Endothelial cell of umbilical vein (primary cell): ENCODE data around the gene PLXNA3. TPM values are rescaled to one million over a fixed set of nuclear protein-coding genes. Genes with fewer than 3 reads are reported as not detected.

Experiments used
- BruUV-seq: library from RNA; stranded (reverse); fragments of 400-500 nt; replicated peaks from 2 replicates; lab custom pipeline; 2021; lab: Mats Ljungman, UMichigan
- CTCF ChIA-PET: fragments of 300-600, 350-600 bp; sonication (Branson Sonifier 250); formaldehyde crosslinking; loops from one replicate; lab custom pipeline; 2021; ENCODE audit warnings: antibody characterized with exemption, inconsistent platforms; lab: Charles Lee
- POLR2A ChIA-PET: fragments of 300-600, 350-600 bp; sonication (Branson Sonifier 250); formaldehyde crosslinking; loops from one replicate; lab custom pipeline; 2021; ENCODE audit warnings: antibody characterized with exemption, inconsistent platforms; lab: Charles Lee
- DNase-seq: peaks from one replicate; pipeline ENCODE4 v3.0.0-alpha.2; 2011; ENCODE audit warnings: low read depth, low spot score
- FAIRE-seq: peaks from 2 replicates; lab custom pipeline; 2011; peaks lifted over from hg19 to GRCh38; lab: Jason Lieb, UNC
- H2AFZ ChIP-seq: 2 replicates; pipeline ENCODE4 v1.6.0; 2012; ENCODE audit warnings: low read depth, low read length, control low read depth, inconsistent platforms
- H3K27ac ChIP-seq: 2 replicates; pipeline ENCODE4 v1.5.1; 2011; ENCODE audit warnings: low read depth, mild to moderate bottlenecking, control low read depth, low read length, moderate library complexity; ENCODE audit not compliant: insufficient read depth
- H3K27me3 ChIP-seq, 2 experiments: 2 replicates each; pipeline versions ENCODE4 v1.6.0 to v1.6.1; 2011; ENCODE audit warnings: low read length in 2 of 2, mixed read lengths in 1 of 2; ENCODE audit not compliant: control insufficient read depth in 2 of 2, insufficient read depth in 2 of 2
- H3K36me3 ChIP-seq, 2 experiments: 2 replicates in 1 of 2; 3 replicates in 1 of 2; pipeline ENCODE4 v1.5.1; 2011; ENCODE audit warnings: low read length in 2 of 2, mild to moderate bottlenecking in 1 of 2, moderate library complexity in 1 of 2; ENCODE audit not compliant: control insufficient read depth in 2 of 2, insufficient read depth in 2 of 2; ENCODE audit errors: extremely low read depth in 1 of 2
- H3K4me1 ChIP-seq: 3 replicates; pipeline ENCODE4 v1.5.1; 2011; ENCODE audit warnings: mild to moderate bottlenecking, low read length; ENCODE audit not compliant: control insufficient read depth, insufficient read depth; ENCODE audit errors: extremely low read depth
- H3K4me2 ChIP-seq: 2 replicates; pipeline ENCODE4 v1.6.1; 2011; ENCODE audit warnings: low read length, control low read depth, mixed read lengths; ENCODE audit not compliant: insufficient read depth
- H3K4me3 ChIP-seq, 3 experiments: fragments of 200-600 bp in 1 of 3; sonication (generic), shearing (Covaris generic) in 1 of 3; replicated peaks in 1 of 3; 2 replicates each; pipeline ENCODE4 v1.5.1; 2011 to 2016; ENCODE audit warnings: control low read depth in 3 of 3, low read length in 3 of 3, mild to moderate bottlenecking in 2 of 3, inconsistent platforms in 1 of 3, low read depth in 1 of 3, moderate library complexity in 1 of 3; ENCODE audit not compliant: insufficient read depth in 1 of 3
- H3K79me2 ChIP-seq: 2 replicates; pipeline ENCODE4 v1.6.0; 2012; ENCODE audit warnings: low read length, inconsistent platforms; ENCODE audit not compliant: control insufficient read depth, insufficient read depth
- H3K9ac ChIP-seq: replicated peaks from 2 replicates; pipeline ENCODE3; 2011; ENCODE audit warnings: low read length, control low read depth; ENCODE audit not compliant: insufficient read depth; ENCODE audit errors: extremely low read depth
- H3K9me1 ChIP-seq: replicated peaks from 3 replicates; pipeline ENCODE4 v1.6.0; 2011; ENCODE audit warnings: mild to moderate bottlenecking, low read length; ENCODE audit not compliant: control insufficient read depth, insufficient read depth; ENCODE audit errors: extremely low read depth
- H3K9me3 ChIP-seq: replicated peaks from 2 replicates; pipeline ENCODE4 v1.5.1; 2012; ENCODE audit warnings: low read length, inconsistent platforms; ENCODE audit not compliant: control insufficient read depth, insufficient read depth
- H4K20me1 ChIP-seq: replicated peaks from 2 replicates; pipeline ENCODE3; 2011; ENCODE audit warnings: mild to moderate bottlenecking, low read length; ENCODE audit not compliant: control insufficient read depth, insufficient read depth; ENCODE audit errors: extremely low read depth
- EZH2 ChIP-seq: IDR thresholded peaks from 2 replicates; pipeline ENCODE4 v1.6.1; 2012; ENCODE audit warnings: borderline replicate concordance, low read depth, mild to moderate bottlenecking, moderate library complexity, low read length, inconsistent platforms; ENCODE audit not compliant: severe bottlenecking
- FOS ChIP-seq: IDR thresholded peaks from 2 replicates; pipeline ENCODE4 v1.6.1; 2011; ENCODE audit warnings: mild to moderate bottlenecking, low read length, moderate library complexity, borderline replicate concordance; ENCODE audit not compliant: insufficient read depth
- GATA2 ChIP-seq: IDR thresholded peaks from 2 replicates; pipeline ENCODE4 v1.7.0; 2011; ENCODE audit warnings: low read depth, mild to moderate bottlenecking, moderate library complexity, mixed read lengths, low read length; ENCODE audit not compliant: insufficient read length, insufficient read depth
- JUN ChIP-seq: IDR thresholded peaks from 2 replicates; pipeline ENCODE4 v1.6.1; 2011; ENCODE audit warnings: borderline replicate concordance, low read depth; ENCODE audit not compliant: insufficient read length, insufficient read depth
- MYC ChIP-seq: IDR thresholded peaks from one replicate; pipeline ENCODE4 v1.6.1; 2011; ENCODE audit warnings: mild to moderate bottlenecking, low read depth, low read length
- POLR2A ChIP-seq: IDR thresholded peaks from 2 replicates; pipeline ENCODE4 v1.6.1; 2012; ENCODE audit warnings: low read depth, mild to moderate bottlenecking, control low read depth, low read length
- POLR2AphosphoS5 ChIP-seq: IDR thresholded peaks from 2 replicates; pipeline ENCODE4 v1.6.1; 2012; ENCODE audit warnings: low read depth, mild to moderate bottlenecking, control low read depth, low read length, moderate library complexity; ENCODE audit not compliant: insufficient read depth
- dilution Hi-C: fragments of 300-500 bp; cut with MboI; formaldehyde crosslinking; loops from one replicate; pipeline ENCODE4 v1.15.0; 2019; ENCODE audit warnings: low sequenced_read_pairs; ENCODE audit not compliant: extremely low pct_ligation_motif_present
- intact Hi-C: fragments of 100-400 bp; cut with micrococcal nuclease; formaldehyde crosslinking; loops from one replicate; pipeline ENCODE4 v1.10.0; 2022
- polyA plus RNA-seq, 4 experiments: library from polyadenylated mRNA; depleted of rRNA in 3 of 4; stranded (reverse) in 3 of 4; unstranded in 1 of 4; fragments of >200 nt; gene quantifications; 2 replicates each; pipeline versions ENCODE4 v1.2.1 to v1.2.3, GENCODE V29; 2011 to 2012; ENCODE audit warnings: missing spikeins in 1 of 4
- total RNA-seq: library from RNA; stranded (reverse); gene quantifications from 2 replicates; pipeline ENCODE4 v1.2.3, GENCODE V29; 2021
- TF ChIP-seq, protein P1 (sequence below): IDR thresholded peaks from 2 replicates; pipeline ENCODE4 v1.6.1; 2011; ENCODE audit not compliant: insufficient read depth, insufficient read length
- TF ChIP-seq, protein P2 (sequence below), 2 donors: IDR thresholded peaks; 1 replicate in 1 of 2; 2 replicates in 1 of 2; pipeline ENCODE4 v1.5.1; 2011; ENCODE audit warnings: low read length in 2 of 2, mild to moderate bottlenecking in 2 of 2, moderate library complexity in 2 of 2, control low read depth in 1 of 2, inconsistent platforms in 1 of 2, low read depth in 1 of 2; ENCODE audit not compliant: insufficient read depth in 1 of 2; ENCODE audit errors: extremely low read depth in 1 of 2

The PLXNA3 gene
- total and polyA plus RNA-seq, 2 donors (not counting 3 experiments of a cell fraction or from before 2014, with no cell fraction given) = 56.8 to 58.6 TPM

DNA sequence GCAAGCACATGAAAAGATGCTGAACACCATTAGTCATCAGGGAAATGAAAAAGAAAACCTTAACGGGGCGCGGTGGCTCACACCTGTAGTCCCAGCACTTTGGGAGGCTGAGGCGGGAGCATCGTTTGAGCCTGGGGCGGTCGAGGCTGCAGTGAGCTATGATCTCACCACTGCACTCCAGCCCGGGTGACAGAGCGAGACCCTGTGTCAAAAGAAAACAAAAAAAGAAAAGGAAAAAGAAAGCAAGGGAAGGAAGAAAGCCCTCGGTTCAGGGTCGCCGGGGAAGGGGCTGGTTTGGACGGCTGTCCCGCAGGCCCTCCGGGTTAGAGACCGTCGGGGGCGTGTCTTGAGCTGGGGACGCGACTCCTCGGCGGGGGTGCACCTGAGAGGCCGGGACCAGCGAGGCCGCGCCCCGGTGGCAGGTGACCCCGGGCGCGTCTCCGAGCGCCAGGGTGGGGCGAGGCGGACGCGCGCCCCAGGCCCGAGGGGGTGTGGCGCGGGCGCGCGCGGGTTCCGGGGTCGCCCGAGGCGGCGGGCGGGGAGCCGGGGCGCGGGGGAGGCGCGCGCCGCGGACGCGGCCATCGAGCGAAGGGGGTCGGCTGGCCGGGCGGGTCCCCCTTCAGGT lies 478 bp upstream of the PLXNA3 start:
- DNase-seq (no peak), FAIRE-seq (peak; percentile 79)
- no peak overlapping the region for H3K27ac ChIP-seq
- no peak for TF ChIP-seq GATA2
- TF ChIP-seq FOS = no peak
- TF ChIP-seq, protein P1, sequence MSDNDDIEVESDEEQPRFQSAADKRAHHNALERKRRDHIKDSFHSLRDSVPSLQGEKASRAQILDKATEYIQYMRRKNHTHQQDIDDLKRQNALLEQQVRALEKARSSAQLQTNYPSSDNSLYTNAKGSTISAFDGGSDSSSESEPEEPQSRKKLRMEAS = no peak
- TF ChIP-seq POLR2AphosphoS5 = no peak
- no peak for TF ChIP-seq EZH2
- no peak for TF ChIP-seq MYC
- TF ChIP-seq JUN = no peak
- TF ChIP-seq, protein P2, sequence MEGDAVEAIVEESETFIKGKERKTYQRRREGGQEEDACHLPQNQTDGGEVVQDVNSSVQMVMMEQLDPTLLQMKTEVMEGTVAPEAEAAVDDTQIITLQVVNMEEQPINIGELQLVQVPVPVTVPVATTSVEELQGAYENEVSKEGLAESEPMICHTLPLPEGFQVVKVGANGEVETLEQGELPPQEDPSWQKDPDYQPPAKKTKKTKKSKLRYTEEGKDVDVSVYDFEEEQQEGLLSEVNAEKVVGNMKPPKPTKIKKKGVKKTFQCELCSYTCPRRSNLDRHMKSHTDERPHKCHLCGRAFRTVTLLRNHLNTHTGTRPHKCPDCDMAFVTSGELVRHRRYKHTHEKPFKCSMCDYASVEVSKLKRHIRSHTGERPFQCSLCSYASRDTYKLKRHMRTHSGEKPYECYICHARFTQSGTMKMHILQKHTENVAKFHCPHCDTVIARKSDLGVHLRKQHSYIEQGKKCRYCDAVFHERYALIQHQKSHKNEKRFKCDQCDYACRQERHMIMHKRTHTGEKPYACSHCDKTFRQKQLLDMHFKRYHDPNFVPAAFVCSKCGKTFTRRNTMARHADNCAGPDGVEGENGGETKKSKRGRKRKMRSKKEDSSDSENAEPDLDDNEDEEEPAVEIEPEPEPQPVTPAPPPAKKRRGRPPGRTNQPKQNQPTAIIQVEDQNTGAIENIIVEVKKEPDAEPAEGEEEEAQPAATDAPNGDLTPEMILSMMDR (IDR thresholded peaks at IDR 0.05; ENCODE audit: extremely low read depth in 1 of 2, insufficient read depth in 1 of 2, low read depth in 1 of 2, low read length in 2 of 2) = no peak
- no peak for TF ChIP-seq POLR2A
- H3K4me2 ChIP-seq = peak overlapping the region; percentile 31
- ChIA-PET POLR2A (no interaction called here), CTCF (interaction anchor here (1.2 to 2.9 kb wide), 2 partner anchors 70 to 84 kb away, joined by 4 to 8 read pairs; no protein-coding TSS in a partner anchor)
- no peaks in the 10 kb centered on the region for H3K9me1 ChIP-seq
- peaks cover 25% of the 10 kb centered on the region for H3K79me2 ChIP-seq
- H3K27me3 ChIP-seq = no peaks in the 10 kb centered on the region
- no peaks in the 10 kb centered on the region for H3K9me3 ChIP-seq
- peak overlapping the region; percentile 66 for H2AFZ ChIP-seq
- BruUV-seq = no TSS peak
- peak overlapping the region; percentile 57 for H3K9ac ChIP-seq
- H3K4me1 ChIP-seq = peaks cover 7% of the 10 kb centered on the region
- H3K36me3 ChIP-seq = peaks cover 0 to 5% of the 10 kb centered on the region in 2 experiments
- intact Hi-C loops = loop anchor here (2.0 kb wide), 1 partner anchor 21 kb away; the partner anchor contains the start of gene LAGE3
- no peaks in the 10 kb centered on the region for H4K20me1 ChIP-seq
- dilution Hi-C loops = no loop called here
- H3K4me3 ChIP-seq = peak overlapping the region; percentile 25 to 81 (median 56)
